ENCODE data around the gene HYOU1. TPM values are rescaled to one million over a fixed set of nuclear protein-coding genes. Genes with fewer than 3 reads are reported as not detected.
"Not testable (repeated sequence)": the region's sequence is repeated elsewhere in the genome, so short reads cannot be mapped to it uniquely, and the experiment has no call there.

The HYOU1 gene
- total and polyA plus RNA-seq, 5 donors, result 52.1 to 127 (median 88.1) TPM

GRCh38 chr11:119039471-119039870, 17.5 kb downstream of the HYOU1 start:
- H3K27me3 ChIP-seq (ENCODE audit: control insufficient read depth, insufficient read depth); H3K4me3 ChIP-seq (ENCODE audit: low read length); H3K4me1 ChIP-seq (ENCODE audit: control insufficient read depth, insufficient read depth, low read length); ATAC-seq; H3K9me3 ChIP-seq (ENCODE audit: control insufficient read depth, low read length); DNase-seq; intact Hi-C loops (cut with DNase I); H3K27ac ChIP-seq (ENCODE audit: low read length): not testable (repeated sequence)
- 31% methylated on average over 11 of the region's 11 CpGs for WGBS

- DNase-seq, result no peak
- 86% methylated on average over 5 of the region's 5 CpGs for WGBS
- intact Hi-C loops (cut with DNase I), result no loop called here
- Histone ChIP-seq H3K27ac (ENCODE audit: low read length) (no peak overlapping the region), H3K9me3 (ENCODE audit: control insufficient read depth, low read length) (no peaks in the 10 kb centered on the region), H3K4me1 (ENCODE audit: control insufficient read depth, insufficient read depth, low read length) (no peaks in the 10 kb centered on the region), H3K27me3 (ENCODE audit: control insufficient read depth, insufficient read depth) (no peaks in the 10 kb centered on the region), H3K4me3 (ENCODE audit: low read length) (no peak overlapping the region)
- no peak for ATAC-seq
Observed at GRCh38 chr11:119038884-119039283, 18.1 kb downstream of the HYOU1 start.

- intact Hi-C loops (cut with DNase I), result no loop called here
- ATAC-seq, result no peak
- WGBS, result 82% methylated on average over 3 of the region's 3 CpGs
Observed at GRCh38 chr11:119034813-119035212, 22.2 kb downstream of the HYOU1 start.

GRCh38 chr11:119033421-119033820, 23.6 kb downstream of the HYOU1 start:
- H3K27me3 ChIP-seq (ENCODE audit: control insufficient read depth, insufficient read depth); H3K4me3 ChIP-seq (ENCODE audit: low read length); DNase-seq; ATAC-seq; H3K9me3 ChIP-seq (ENCODE audit: control insufficient read depth, low read length); intact Hi-C loops (cut with DNase I); H3K27ac ChIP-seq (ENCODE audit: low read length); H3K4me1 ChIP-seq (ENCODE audit: control insufficient read depth, insufficient read depth, low read length): not testable (repeated sequence)
- 90% methylated on average over 10 of the region's 10 CpGs for WGBS

More at GRCh38 chr11:119034813-119035212, 22.2 kb downstream of the HYOU1 start:
- no peaks in the 10 kb centered on the region for H3K27me3 ChIP-seq (ENCODE audit: control insufficient read depth, insufficient read depth)
- H3K27ac ChIP-seq (ENCODE audit: low read length), result no peak overlapping the region
- H3K4me3 ChIP-seq (ENCODE audit: low read length), result no peak overlapping the region
- H3K4me1 ChIP-seq (ENCODE audit: control insufficient read depth, insufficient read depth, low read length), result no peaks in the 10 kb centered on the region
- H3K9me3 ChIP-seq (ENCODE audit: control insufficient read depth, low read length), result no peaks in the 10 kb centered on the region
- DNase-seq, result no peak

GRCh38 chr11:119031912-119032280, 25.1 kb downstream of the HYOU1 start:
- no peaks in the 10 kb centered on the region for H3K4me1 ChIP-seq (ENCODE audit: control insufficient read depth, insufficient read depth, low read length)
- intact Hi-C loops (cut with DNase I), result no loop called here
- H3K27me3 ChIP-seq (ENCODE audit: control insufficient read depth, insufficient read depth), result no peaks in the 10 kb centered on the region
- no peak overlapping the region for H3K27ac ChIP-seq (ENCODE audit: low read length)
- DNase-seq (no peak), ATAC-seq (no peak)
- H3K9me3 ChIP-seq (ENCODE audit: control insufficient read depth, low read length), result no peaks in the 10 kb centered on the region
- no peak overlapping the region for H3K4me3 ChIP-seq (ENCODE audit: low read length)
- 83% methylated on average over 9 of the region's 9 CpGs for WGBS

- Histone ChIP-seq H3K27me3 (ENCODE audit: control insufficient read depth, insufficient read depth) (no peaks in the 10 kb centered on the region), H3K27ac (ENCODE audit: low read length) (peak within 1 kb of the TSS; percentile 55), H3K4me1 (ENCODE audit: control insufficient read depth, insufficient read depth, low read length) (no peaks in the 10 kb centered on the region), H3K9me3 (ENCODE audit: control insufficient read depth, low read length) (no peaks in the 10 kb centered on the region), H3K4me3 (ENCODE audit: low read length) (peak within 1 kb of the TSS; percentile 70)
- intact Hi-C loops (cut with DNase I), result no loop called here
- DNase-seq (peak; percentile 98 to 99 (median 99)), ATAC-seq (peak; percentile 98)
- under 1% methylated on average over 67 of the region's 67 CpGs for WGBS
Observed at GRCh38 chr11:119030329-119031047, 26.5 kb downstream of the HYOU1 start, which contains the start of gene SLC37A4. SLC37A4 (minus strand) TSS chr11:119030877.

GRCh38 chr11:119030029-119030328, 27.0 kb downstream of the HYOU1 start:
- Histone ChIP-seq H3K4me3 (ENCODE audit: low read length) (peak overlapping the region; percentile 70), H3K9me3 (ENCODE audit: control insufficient read depth, low read length) (no peaks in the 10 kb centered on the region), H3K4me1 (ENCODE audit: control insufficient read depth, insufficient read depth, low read length) (peaks cover 1% of the 10 kb centered on the region), H3K27ac (ENCODE audit: low read length) (peak overlapping the region; percentile 27), H3K27me3 (ENCODE audit: control insufficient read depth, insufficient read depth) (no peaks in the 10 kb centered on the region)
- DNase-seq, result no peak
- 6% methylated on average over 13 of the region's 13 CpGs for WGBS
- no peak for ATAC-seq
- intact Hi-C loops (cut with DNase I), result no loop called here

- intact Hi-C loops (cut with DNase I), result loop anchor here in 1 of 4 donors (10.0 kb wide), 1 partner anchor 125 kb away; no protein-coding TSS in a partner anchor
- peak in 1 of 3 donors; percentile 64 for DNase-seq
- no peak overlapping the region for H3K4me3 ChIP-seq (ENCODE audit: low read length)
- H3K27me3 ChIP-seq (ENCODE audit: control insufficient read depth, insufficient read depth), result no peaks in the 10 kb centered on the region
- WGBS, result 67% methylated on average over 10 of the region's 10 CpGs
- H3K27ac ChIP-seq (ENCODE audit: low read length), result no peak overlapping the region
- ATAC-seq, result no peak
- no peaks in the 10 kb centered on the region for H3K9me3 ChIP-seq (ENCODE audit: control insufficient read depth, low read length)
- H3K4me1 ChIP-seq (ENCODE audit: control insufficient read depth, insufficient read depth, low read length), result peaks cover 4% of the 10 kb centered on the region
Observed at GRCh38 chr11:119029340-119030028, 27.5 kb downstream of the HYOU1 start.

- DNase-seq, result no peak
- H3K27me3 ChIP-seq (ENCODE audit: control insufficient read depth, insufficient read depth), result no peaks in the 10 kb centered on the region
- H3K4me3 ChIP-seq (ENCODE audit: low read length), result no peak overlapping the region
- H3K27ac ChIP-seq (ENCODE audit: low read length), result no peak overlapping the region
- ATAC-seq, result no peak
- WGBS, result 96% methylated on average over 1 of the region's 1 CpG
- H3K9me3 ChIP-seq (ENCODE audit: control insufficient read depth, low read length), result no peaks in the 10 kb centered on the region
- H3K4me1 ChIP-seq (ENCODE audit: control insufficient read depth, insufficient read depth, low read length), result peaks cover 4% of the 10 kb centered on the region
- intact Hi-C loops (cut with DNase I), result loop anchor here in 1 of 4 donors (10.0 kb wide), 1 partner anchor 124 kb away; no protein-coding TSS in a partner anchor
Observed at GRCh38 chr11:119029069-119029339, 28.0 kb downstream of the HYOU1 start.

- Histone ChIP-seq H3K4me3 (ENCODE audit: low read length) (no peak overlapping the region), H3K27me3 (ENCODE audit: control insufficient read depth, insufficient read depth) (no peaks in the 10 kb centered on the region), H3K4me1 (ENCODE audit: control insufficient read depth, insufficient read depth, low read length) (peaks cover 4% of the 10 kb centered on the region), H3K9me3 (ENCODE audit: control insufficient read depth, low read length) (no peaks in the 10 kb centered on the region), H3K27ac (ENCODE audit: low read length) (no peak overlapping the region)
- DNase-seq (no peak), ATAC-seq (no peak)
- WGBS, result 75% methylated on average over 9 of the region's 9 CpGs
- intact Hi-C loops (cut with DNase I), result loop anchor here in 1 of 4 donors (10.0 kb wide), 1 partner anchor 124 kb away; no protein-coding TSS in a partner anchor
Observed at GRCh38 chr11:119028346-119029068, 28.5 kb downstream of the HYOU1 start.
